ENCODE data around the gene SPSB2.

The SPSB2 gene

GRCh38 chr12:6888360-6888759 lies 15.3 kb upstream of the SPSB2 start:
- no peak for TF ChIP-seq SIN3A (IDR thresholded peaks at IDR 0.05; ENCODE audit: borderline replicate concordance, insufficient read depth, low read length)
- no peak for TF ChIP-seq TAF1 (IDR thresholded peaks at IDR 0.05; ENCODE audit: borderline replicate concordance, insufficient read depth, low read length)
- TF ChIP-seq POLR2AphosphoS5 (IDR thresholded peaks at IDR 0.05; ENCODE audit: low read depth, low read length): no peak
- no peak for TF ChIP-seq FOXP2 (optimal IDR thresholded peaks at IDR 0.05; ENCODE audit: borderline replicate concordance, extremely low read depth, extremely low read length, insufficient read depth)
- no peak for TF ChIP-seq REST (IDR thresholded peaks at IDR 0.05; ENCODE audit: insufficient read depth in 1 of 2, low read depth in 2 of 2, low read length in 2 of 2)

- TF ChIP-seq REST (IDR thresholded peaks at IDR 0.05; ENCODE audit: insufficient read depth in 1 of 2, low read depth in 2 of 2, low read length in 2 of 2): no peak
- no peak for TF ChIP-seq POLR2AphosphoS5 (IDR thresholded peaks at IDR 0.05; ENCODE audit: low read depth, low read length)
These were observed 14.4 kb upstream of the SPSB2 start for GRCh38 chr12:6887460-6887859.

GRCh38 chr12:6884539-6884938 lies 11.4 kb upstream of the SPSB2 start:
- TF ChIP-seq SIN3A (IDR thresholded peaks at IDR 0.05; ENCODE audit: borderline replicate concordance, insufficient read depth, low read length) (no peak), POLR2AphosphoS5 (IDR thresholded peaks at IDR 0.05; ENCODE audit: low read depth, low read length) (no peak), REST (IDR thresholded peaks at IDR 0.05; ENCODE audit: insufficient read depth in 1 of 2, low read depth in 2 of 2, low read length in 2 of 2) (no peak), TAF1 (IDR thresholded peaks at IDR 0.05; ENCODE audit: borderline replicate concordance, insufficient read depth, low read length) (no peak), FOXP2 (optimal IDR thresholded peaks at IDR 0.05; ENCODE audit: borderline replicate concordance, extremely low read depth, extremely low read length, insufficient read depth) (no peak)

- TF ChIP-seq SIN3A (IDR thresholded peaks at IDR 0.05; ENCODE audit: borderline replicate concordance, insufficient read depth, low read length): no peak
- TF ChIP-seq REST (IDR thresholded peaks at IDR 0.05; ENCODE audit: insufficient read depth in 1 of 2, low read depth in 2 of 2, low read length in 2 of 2): no peak
- no peak for TF ChIP-seq TAF1 (IDR thresholded peaks at IDR 0.05; ENCODE audit: borderline replicate concordance, insufficient read depth, low read length)
- TF ChIP-seq FOXP2 (optimal IDR thresholded peaks at IDR 0.05; ENCODE audit: borderline replicate concordance, extremely low read depth, extremely low read length, insufficient read depth): no peak
- no peak for TF ChIP-seq POLR2AphosphoS5 (IDR thresholded peaks at IDR 0.05; ENCODE audit: low read depth, low read length)
These were observed 10.6 kb upstream of the SPSB2 start for GRCh38 chr12:6883683-6884082.

GRCh38 chr12:6883252-6883651 lies 10.1 kb upstream of the SPSB2 start:
- no peak for TF ChIP-seq POLR2AphosphoS5 (IDR thresholded peaks at IDR 0.05; ENCODE audit: low read depth, low read length)
- TF ChIP-seq SIN3A (IDR thresholded peaks at IDR 0.05; ENCODE audit: borderline replicate concordance, insufficient read depth, low read length): no peak
- no peak for TF ChIP-seq TAF1 (IDR thresholded peaks at IDR 0.05; ENCODE audit: borderline replicate concordance, insufficient read depth, low read length)
- TF ChIP-seq FOXP2 (optimal IDR thresholded peaks at IDR 0.05; ENCODE audit: borderline replicate concordance, extremely low read depth, extremely low read length, insufficient read depth): no peak
- TF ChIP-seq REST (IDR thresholded peaks at IDR 0.05; ENCODE audit: insufficient read depth in 1 of 2, low read depth in 2 of 2, low read length in 2 of 2): no peak
